H1 (cell line): Measurements from ENCODE around the gene PBOV1. TPM values are rescaled to one million over a fixed set of nuclear protein-coding genes. Genes with fewer than 3 reads are reported as not detected.

Experiments used
- CTCF ChIA-PET: fragments of 300-600 bp; sonication (Branson Sonifier 250); formaldehyde crosslinking; loops from one replicate; lab custom pipeline; 2021; ENCODE audit not compliant: partially characterized antibody; lab: Charles Lee
- POLR2A ChIA-PET: fragments of 300-600 bp; sonication (Branson Sonifier 250); formaldehyde crosslinking; loops from one replicate; lab custom pipeline; 2021; ENCODE audit warnings: inconsistent platforms; ENCODE audit not compliant: partially characterized antibody; lab: Charles Lee
- DNase-seq, 2 experiments: peaks; one replicate each; pipeline versions ENCODE4 v3.0.0 to v3.0.0-alpha.2; 2010 to 2022; ENCODE audit warnings: low spot score in 2 of 2, low read depth in 1 of 2, mixed read lengths in 1 of 2
- FAIRE-seq: peaks from 2 replicates; lab custom pipeline; 2011; peaks lifted over from hg19 to GRCh38; lab: Jason Lieb, UNC
- H2AFZ ChIP-seq: 2 replicates; pipeline ENCODE4 v1.8.1; 2012; ENCODE audit warnings: low read length, inconsistent platforms
- H2AK5ac ChIP-seq: 2 replicates; pipeline ENCODE4 v1.6.1; 2013; ENCODE audit warnings: low read depth, low read length
- H2BK120ac ChIP-seq: replicated peaks from 2 replicates; pipeline ENCODE3; 2013; ENCODE audit warnings: low read depth, low read length, inconsistent platforms
- H2BK12ac ChIP-seq: 2 replicates; pipeline ENCODE4 v1.6.1; 2013; ENCODE audit warnings: low read depth, low read length
- H2BK15ac ChIP-seq: 2 replicates; pipeline ENCODE4 v1.6.1; 2013; ENCODE audit warnings: low read length
- H2BK20ac ChIP-seq: 2 replicates; pipeline ENCODE4 v1.6.1; 2013; ENCODE audit warnings: low read length
- H2BK5ac ChIP-seq: 2 replicates; pipeline ENCODE4 v1.6.1; 2013; ENCODE audit warnings: low read depth, low read length
- H3K14ac ChIP-seq: 2 replicates; pipeline ENCODE4 v1.6.1; 2013; ENCODE audit warnings: inconsistent platforms; ENCODE audit not compliant: insufficient read length
- H3K18ac ChIP-seq: 2 replicates; pipeline ENCODE4 v1.6.1; 2013; ENCODE audit warnings: low read length; ENCODE audit errors: extremely low read depth
- H3K23ac ChIP-seq: 2 replicates; pipeline ENCODE4 v1.6.1; 2013; ENCODE audit warnings: inconsistent platforms; ENCODE audit not compliant: insufficient read length
- H3K23me2 ChIP-seq: 2 replicates; pipeline ENCODE4 v1.6.1; 2013; ENCODE audit warnings: low read depth, low read length
- H3K27ac ChIP-seq: 2 replicates; pipeline ENCODE4 v1.6.1; 2011; ENCODE audit warnings: low read depth, low read length, inconsistent platforms
- H3K27me3 ChIP-seq, 4 experiments: replicated peaks in 1 of 4; 1 replicate in 1 of 4; 2 replicates in 3 of 4; pipeline versions ENCODE4 v1.6.1 to v1.8.1; 2011 to 2013; ENCODE audit warnings: low read length in 3 of 4, mild to moderate bottlenecking in 3 of 4, inconsistent platforms in 2 of 4, mixed read lengths in 2 of 4, moderate library complexity in 1 of 4; ENCODE audit not compliant: control insufficient read depth in 3 of 4, insufficient read depth in 3 of 4; ENCODE audit errors: extremely low read depth in 1 of 4
- H3K36me3 ChIP-seq, 4 experiments: 2 replicates each; pipeline versions ENCODE4 v1.6.1 to v1.8.1; 2011 to 2013; ENCODE audit warnings: mild to moderate bottlenecking in 4 of 4, low read length in 3 of 4, moderate library complexity in 2 of 4, control low read depth in 1 of 4, inconsistent platforms in 1 of 4; ENCODE audit not compliant: insufficient read depth in 4 of 4, control insufficient read depth in 2 of 4
- H3K4ac ChIP-seq: replicated peaks from 2 replicates; pipeline ENCODE3; 2013; ENCODE audit warnings: low read length, low read depth, mixed read lengths, inconsistent platforms; ENCODE audit not compliant: insufficient read length
- H3K4me1 ChIP-seq, 4 experiments: replicated peaks in 1 of 4; 1 replicate in 1 of 4; 2 replicates in 3 of 4; pipeline versions ENCODE4 v1.6.1 to v1.8.1; 2011 to 2013; ENCODE audit warnings: low read length in 3 of 4, inconsistent platforms in 2 of 4, mixed read lengths in 1 of 4; ENCODE audit not compliant: insufficient read depth in 4 of 4, control insufficient read depth in 3 of 4
- H3K4me2 ChIP-seq, 2 experiments: 2 replicates each; pipeline versions ENCODE4 v1.6.1 to v1.8.1; 2011 to 2013; ENCODE audit warnings: low read depth in 2 of 2, low read length in 2 of 2, control low read depth in 1 of 2, inconsistent platforms in 1 of 2, mild to moderate bottlenecking in 1 of 2; ENCODE audit not compliant: insufficient read depth in 1 of 2
- H3K4me3 ChIP-seq, 4 experiments: fragments of 200-600, 300-600 bp in 1 of 4; sonication (generic), shearing (Covaris generic), sonication (Bioruptor Twin) in 1 of 4; 2 replicates each; pipeline versions ENCODE4 v1.5.1 to v1.8.1; 2011 to 2016; ENCODE audit warnings: low read length in 4 of 4, low read depth in 3 of 4, control low read depth in 2 of 4, inconsistent platforms in 2 of 4, mild to moderate bottlenecking in 2 of 4, mixed read lengths in 1 of 4, moderate library complexity in 1 of 4; ENCODE audit not compliant: insufficient read depth in 2 of 4; ENCODE audit errors: extremely low read depth in 1 of 4
- H3K56ac ChIP-seq: replicated peaks from 2 replicates; pipeline ENCODE3; 2013; ENCODE audit warnings: low read depth, mild to moderate bottlenecking, mixed read lengths, low read length, inconsistent platforms; ENCODE audit not compliant: insufficient read length
- H3K79me1 ChIP-seq: 2 replicates; pipeline ENCODE4 v1.6.1; 2013; ENCODE audit warnings: low read depth, low read length, control low read depth
- H3K79me2 ChIP-seq, 2 experiments: 2 replicates each; pipeline versions ENCODE4 v1.6.1 to v1.8.1; 2012 to 2013; ENCODE audit warnings: low read length in 2 of 2, mild to moderate bottlenecking in 2 of 2, inconsistent platforms in 1 of 2; ENCODE audit not compliant: insufficient read depth in 2 of 2, control insufficient read depth in 1 of 2
- H3K9ac ChIP-seq, 4 experiments: replicated peaks in 1 of 4; 1 replicate in 1 of 4; 2 replicates in 3 of 4; pipeline versions ENCODE4 v1.6.1 to v1.8.1; 2011 to 2013; ENCODE audit warnings: low read depth in 3 of 4, low read length in 3 of 4, control low read depth in 2 of 4, mild to moderate bottlenecking in 2 of 4, moderate library complexity in 2 of 4, inconsistent platforms in 1 of 4; ENCODE audit errors: extremely low read depth in 1 of 4
- H3K9me3 ChIP-seq, 2 experiments: 2 replicates each; pipeline versions ENCODE4 v1.6.1 to v1.8.1; 2012 to 2013; ENCODE audit warnings: mild to moderate bottlenecking in 2 of 2, moderate library complexity in 2 of 2, control low read depth in 1 of 2, inconsistent platforms in 1 of 2, low read depth in 1 of 2, low read length in 1 of 2, mixed read lengths in 1 of 2; ENCODE audit not compliant: insufficient read depth in 2 of 2
- H4K20me1 ChIP-seq, 2 experiments: replicated peaks in 1 of 2; 2 replicates each; pipeline versions ENCODE3 to v1.8.1; 2011 to 2013; ENCODE audit warnings: inconsistent platforms in 2 of 2, low read length in 2 of 2, mild to moderate bottlenecking in 1 of 2; ENCODE audit not compliant: insufficient read depth in 2 of 2, control insufficient read depth in 1 of 2
- H4K5ac ChIP-seq: 2 replicates; pipeline ENCODE4 v1.6.1; 2013; ENCODE audit warnings: low read length, low read depth, mixed read lengths, inconsistent platforms; ENCODE audit not compliant: insufficient read length
- H4K8ac ChIP-seq: 2 replicates; pipeline ENCODE4 v1.8.0; 2013; ENCODE audit warnings: mild to moderate bottlenecking, moderate library complexity, low read length, inconsistent platforms; ENCODE audit not compliant: insufficient read depth; ENCODE audit errors: extremely low read depth
- H4K91ac ChIP-seq: replicated peaks from 2 replicates; pipeline ENCODE3; 2013; ENCODE audit warnings: low read length, mixed read lengths, inconsistent platforms; ENCODE audit not compliant: insufficient read length
- CHD2 ChIP-seq: IDR thresholded peaks from 2 replicates; pipeline ENCODE4 v1.6.1; 2012; ENCODE audit warnings: low read length, improper control_type of control experiment
- EGR1 ChIP-seq: IDR thresholded peaks from 2 replicates; pipeline ENCODE4 v1.6.1; 2011; ENCODE audit warnings: low read depth, low read length, borderline replicate concordance
- RFX5 ChIP-seq: IDR thresholded peaks from 2 replicates; pipeline ENCODE4 v1.6.1; 2011; ENCODE audit warnings: low read depth, low read length, improper control_type of control experiment, borderline replicate concordance
- SUZ12 ChIP-seq: fragments of 200-600 bp; sonication (generic); IDR thresholded peaks from 2 replicates; pipeline ENCODE4 v1.6.1; 2012; ENCODE audit warnings: mild to moderate bottlenecking, inconsistent platforms, low read length, moderate library complexity, mixed read lengths
- WGBS, 2 experiments: shearing (Covaris generic) in 1 of 2; methylation state at CpG; one replicate each; pipeline versions ENCODE4 v1.1.6 to v1.1.7; 2013 to 2015; ENCODE audit warnings: low lambda C conversion rate in 2 of 2, mixed read lengths in 2 of 2, inconsistent platforms in 1 of 2, low coverage in 1 of 2, missing lambda C conversion rate in 1 of 2; ENCODE audit not compliant: insufficient replicate concordance in 2 of 2, insufficient coverage in 1 of 2, insufficient read length in 1 of 2; ENCODE audit errors: extremely low coverage in 1 of 2, missing lambda C conversion rate in 1 of 2; 5-methylcytosine and 5-hydroxymethylcytosine counted together
- polyA plus RNA-seq, 7 experiments: library from polyadenylated mRNA; depleted of rRNA in 3 of 7; stranded (reverse) in 5 of 7; unstranded in 2 of 7; fragments of >200 nt in 5 of 7; fragments of 200-250 nt in 2 of 7; gene quantifications; 1 replicate in 5 of 7; 2 replicates in 1 of 7; 4 replicates in 1 of 7; pipeline versions ENCODE4 v1.2.1 to v1.2.3, GENCODE V29; 2011 to 2013; ENCODE audit warnings: missing spikeins in 2 of 7, mixed read lengths in 2 of 7
- total RNA-seq: library from RNA; stranded (reverse); fragmentation: NEBNext Ultra II Directional; extraction: Animal tissue kit (Norgen Biotek cat#: 25700); gene quantifications from 2 replicates; pipeline ENCODE4 v1.2.1, GENCODE V29; 2021

PBOV1 gene
- total and polyA plus RNA-seq, 2 of the 8 experiments (the other 6 are each of a cell fraction or from before 2014, with no cell fraction given), result not detected

GRCh38 chr6:138257638-138258040, 39.3 kb upstream of the PBOV1 start:
- no peak for DNase-seq
- H3K79me1 ChIP-seq, result 0 out of 2 replicates have a peak, but pooled peaks cover under 1% of the 10 kb centered on the region
- CTCF ChIA-PET, result interaction anchor here (0.6 to 1.8 kb wide), 7 partner anchors 10 to 257 kb away, joined by 3 to 4 read pairs (median 3); no protein-coding TSS in a partner anchor
- H3K27me3 ChIP-seq, result no peaks in the 10 kb centered on the region
- no peak overlapping the region for H4K5ac ChIP-seq
- H3K4me2 ChIP-seq, result no peak overlapping the region
- no peak overlapping the region for H2AK5ac ChIP-seq
- no peaks in the 10 kb centered on the region for H3K4me1 ChIP-seq
- peaks cover 0 to 15% (median 4%) of the 10 kb centered on the region in 4 experiments; a peak in 5 of 8 replicates for H3K36me3 ChIP-seq
- no peaks in the 10 kb centered on the region for H3K23me2 ChIP-seq
- no peak overlapping the region for H3K27ac ChIP-seq
- no peak overlapping the region for H2BK20ac ChIP-seq
- H3K4me3 ChIP-seq, result no peak overlapping the region
- no peak overlapping the region for H2BK120ac ChIP-seq
- no peak overlapping the region for H3K23ac ChIP-seq
- no peak for TF ChIP-seq CHD2
- TF ChIP-seq EGR1, result no peak
- TF ChIP-seq RFX5, result no peak
- no peak for TF ChIP-seq SUZ12
- H3K56ac ChIP-seq, result no peak overlapping the region
- no peak overlapping the region for H2BK12ac ChIP-seq
- H3K9me3 ChIP-seq, result no peaks in the 10 kb centered on the region
- no peak overlapping the region for H3K9ac ChIP-seq
- H4K8ac ChIP-seq, result no peak overlapping the region
- H2AFZ ChIP-seq, result no peak overlapping the region
- H2BK5ac ChIP-seq, result no peak overlapping the region
- 95% methylated on average over 1 of the region's 1 CpG; no CpG with 5 or more reads in 1 of the 2 experiments for WGBS, 2 experiments
- H3K14ac ChIP-seq, result no peak overlapping the region
- peaks cover 0 to 2% of the 10 kb centered on the region in 2 experiments for H4K20me1 ChIP-seq
- H3K79me2 ChIP-seq, result no peaks in the 10 kb centered on the region
- H2BK15ac ChIP-seq, result no peak overlapping the region
- no peak for FAIRE-seq
- H3K4ac ChIP-seq, result no peak overlapping the region
- no peak overlapping the region for H4K91ac ChIP-seq
- no peak overlapping the region for H3K18ac ChIP-seq
- POLR2A ChIA-PET, result no interaction called here
